OCI-LY3 (cell line): ENCODE results near the gene SLC27A1.
A peak's percentile ranks its signal among the peaks of the same experiment; 100 is the strongest.

Experiments used
- H2AFZ ChIP-seq: fragments of 200-600, 300-600 bp; shearing (Covaris generic); 2 replicates; pipeline ENCODE4 v1.6.0; 2014; ENCODE audit warnings: antibody characterized with exemption, low read depth, low read length
- H3K27ac ChIP-seq: fragments of 200-600, 300-600 bp; sonication (generic); 2 replicates; pipeline ENCODE4 v1.5.1; 2014; ENCODE audit warnings: mild to moderate bottlenecking, low read length, moderate library complexity, mixed read lengths
- H3K27me3 ChIP-seq: fragments of 200-600, 300-600 bp; sonication (generic); 2 replicates; pipeline ENCODE4 v1.6.1; 2014; ENCODE audit warnings: low read depth, low read length, mixed read lengths
- H3K36me3 ChIP-seq: fragments of 200-600, 300-600 bp; sonication (generic); replicated peaks from 2 replicates; pipeline ENCODE3; 2014; ENCODE audit warnings: low read depth, low read length, mixed read lengths
- H3K4me1 ChIP-seq: fragments of 300-600, 200-600 bp; sonication (generic); 2 replicates; pipeline ENCODE4 v1.6.1; 2014; ENCODE audit warnings: low read length, mixed read lengths
- H3K4me2 ChIP-seq: fragments of 200-600, 300-600 bp; sonication (generic); 2 replicates; pipeline ENCODE4 v1.6.1; 2014; ENCODE audit warnings: low read length, mixed read lengths
- H3K4me3 ChIP-seq: fragments of 300-600, 200-600 bp; sonication (generic); 2 replicates; pipeline ENCODE4 v1.5.1; 2014; ENCODE audit warnings: antibody characterized with exemption, mild to moderate bottlenecking, low read length, moderate library complexity
- H3K79me2 ChIP-seq: fragments of 300-600, 200-600 bp; shearing (Covaris generic); 2 replicates; pipeline ENCODE4 v1.6.1; 2014; ENCODE audit warnings: mild to moderate bottlenecking, low read length, mixed read lengths
- H3K9ac ChIP-seq: fragments of 300-600, 200-600 bp; shearing (Covaris generic); 2 replicates; pipeline ENCODE4 v1.6.0; 2014; ENCODE audit warnings: mild to moderate bottlenecking, low read length, moderate library complexity
- H3K9me3 ChIP-seq: fragments of 200-600, 300-600 bp; shearing (Covaris generic); 2 replicates; pipeline ENCODE4 v1.6.1; 2014; ENCODE audit warnings: low read length, mixed read lengths; ENCODE audit not compliant: insufficient read depth
- H4K20me1 ChIP-seq: fragments of 200-600, 300-600 bp; sonication (generic); 2 replicates; pipeline ENCODE4 v1.6.1; 2016; ENCODE audit warnings: low read length, mixed read lengths; ENCODE audit not compliant: insufficient read depth
- EZH2phosphoT487 ChIP-seq: fragments of 200-600 bp; shearing (Covaris generic); IDR thresholded peaks from 2 replicates; pipeline ENCODE4 v1.6.1; 2018; ENCODE audit warnings: antibody characterized with exemption, mixed run types, low read depth
- TF ChIP-seq, protein P1 (sequence below): fragments of 200-600, 300-600 bp; sonication (generic); IDR thresholded peaks from 2 replicates; pipeline ENCODE4 v1.5.1; 2014; ENCODE audit warnings: antibody characterized with exemption, low read length, low read depth

SLC27A1 gene

DNA sequence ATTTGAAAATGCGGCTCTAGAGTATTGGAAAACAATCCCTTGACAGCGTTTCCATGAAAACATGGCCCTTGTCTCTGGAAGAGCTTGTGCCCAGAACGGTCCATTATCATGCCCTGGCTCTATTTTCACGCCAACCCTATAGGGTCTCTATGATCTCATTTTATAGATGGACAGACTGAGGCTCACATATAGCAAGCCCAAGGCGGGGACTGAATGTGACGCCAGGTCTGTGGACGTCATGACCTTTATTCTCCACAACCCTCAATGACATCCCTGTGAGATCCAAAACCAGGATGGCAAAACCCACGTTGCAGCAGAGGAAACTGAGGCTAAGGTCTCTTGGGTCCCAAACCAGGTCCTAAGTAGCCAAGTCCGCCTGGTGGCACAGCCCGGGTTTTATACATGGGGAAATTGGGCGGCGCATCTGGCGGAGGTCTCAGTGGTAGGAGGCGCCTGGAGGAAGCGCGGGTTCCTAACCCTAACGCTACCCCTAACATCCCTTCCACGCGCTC, 84.7 kb downstream of the SLC27A1 start:
- peak overlapping the region; percentile 72 for H3K27ac ChIP-seq
- no peaks in the 10 kb centered on the region for H3K9me3 ChIP-seq
- peaks cover 13% of the 10 kb centered on the region for H4K20me1 ChIP-seq
- H3K27me3 ChIP-seq = no peaks in the 10 kb centered on the region
- H3K9ac ChIP-seq = peak overlapping the region; percentile 55
- H2AFZ ChIP-seq = no peak overlapping the region
- H3K36me3 ChIP-seq = peaks cover 49% of the 10 kb centered on the region
- peak overlapping the region; percentile 85 for H3K4me2 ChIP-seq
- TF ChIP-seq, protein P1, sequence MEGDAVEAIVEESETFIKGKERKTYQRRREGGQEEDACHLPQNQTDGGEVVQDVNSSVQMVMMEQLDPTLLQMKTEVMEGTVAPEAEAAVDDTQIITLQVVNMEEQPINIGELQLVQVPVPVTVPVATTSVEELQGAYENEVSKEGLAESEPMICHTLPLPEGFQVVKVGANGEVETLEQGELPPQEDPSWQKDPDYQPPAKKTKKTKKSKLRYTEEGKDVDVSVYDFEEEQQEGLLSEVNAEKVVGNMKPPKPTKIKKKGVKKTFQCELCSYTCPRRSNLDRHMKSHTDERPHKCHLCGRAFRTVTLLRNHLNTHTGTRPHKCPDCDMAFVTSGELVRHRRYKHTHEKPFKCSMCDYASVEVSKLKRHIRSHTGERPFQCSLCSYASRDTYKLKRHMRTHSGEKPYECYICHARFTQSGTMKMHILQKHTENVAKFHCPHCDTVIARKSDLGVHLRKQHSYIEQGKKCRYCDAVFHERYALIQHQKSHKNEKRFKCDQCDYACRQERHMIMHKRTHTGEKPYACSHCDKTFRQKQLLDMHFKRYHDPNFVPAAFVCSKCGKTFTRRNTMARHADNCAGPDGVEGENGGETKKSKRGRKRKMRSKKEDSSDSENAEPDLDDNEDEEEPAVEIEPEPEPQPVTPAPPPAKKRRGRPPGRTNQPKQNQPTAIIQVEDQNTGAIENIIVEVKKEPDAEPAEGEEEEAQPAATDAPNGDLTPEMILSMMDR = no peak
- no peak for TF ChIP-seq EZH2phosphoT487
- H3K4me1 ChIP-seq = peaks cover 11% of the 10 kb centered on the region
- H3K4me3 ChIP-seq = peak overlapping the region; percentile 79
- H3K79me2 ChIP-seq = peaks cover 23% of the 10 kb centered on the region

GRCh38 chr19:17555480-17555928, 85.2 kb downstream of the SLC27A1 start, which contains the start of gene COLGALT1:
COLGALT1 (plus strand) TSS chr19:17555649; CDS start chr19:17555714, 65 bp downstream.
- Histone ChIP-seq H3K27ac (peak within 1 kb of the TSS; percentile 76), H3K9ac (peak within 1 kb of the TSS; percentile 90), H2AFZ (peak within 1 kb of the TSS; percentile 39; the same call in 1 of the 2 replicates), H3K27me3 (no peaks in the 10 kb centered on the region), H3K36me3 (peaks cover 49% of the 10 kb centered on the region), H3K4me1 (peaks cover 11% of the 10 kb centered on the region), H3K4me2 (peak within 1 kb of the TSS; percentile 85), H3K79me2 (peaks cover 21% of the 10 kb centered on the region), H3K4me3 (peak within 1 kb of the TSS; percentile 79), H3K9me3 (no peaks in the 10 kb centered on the region), H4K20me1 (peaks cover 8% of the 10 kb centered on the region)
- TF ChIP-seq, protein P1 = no peak
- no peak for TF ChIP-seq EZH2phosphoT487
